Stromal cell of bone marrow (primary cell): ENCODE results near the gene RPRD2.
"Not testable (repeated sequence)": the region's sequence is repeated elsewhere in the genome, so short reads cannot be mapped to it uniquely, and the experiment has no call there.

Source experiments
- DNase-seq: peaks from one replicate; pipeline ENCODE4 v3.0.0-alpha.2; 2012; ENCODE audit warnings: low read depth

RPRD2 gene

DNA sequence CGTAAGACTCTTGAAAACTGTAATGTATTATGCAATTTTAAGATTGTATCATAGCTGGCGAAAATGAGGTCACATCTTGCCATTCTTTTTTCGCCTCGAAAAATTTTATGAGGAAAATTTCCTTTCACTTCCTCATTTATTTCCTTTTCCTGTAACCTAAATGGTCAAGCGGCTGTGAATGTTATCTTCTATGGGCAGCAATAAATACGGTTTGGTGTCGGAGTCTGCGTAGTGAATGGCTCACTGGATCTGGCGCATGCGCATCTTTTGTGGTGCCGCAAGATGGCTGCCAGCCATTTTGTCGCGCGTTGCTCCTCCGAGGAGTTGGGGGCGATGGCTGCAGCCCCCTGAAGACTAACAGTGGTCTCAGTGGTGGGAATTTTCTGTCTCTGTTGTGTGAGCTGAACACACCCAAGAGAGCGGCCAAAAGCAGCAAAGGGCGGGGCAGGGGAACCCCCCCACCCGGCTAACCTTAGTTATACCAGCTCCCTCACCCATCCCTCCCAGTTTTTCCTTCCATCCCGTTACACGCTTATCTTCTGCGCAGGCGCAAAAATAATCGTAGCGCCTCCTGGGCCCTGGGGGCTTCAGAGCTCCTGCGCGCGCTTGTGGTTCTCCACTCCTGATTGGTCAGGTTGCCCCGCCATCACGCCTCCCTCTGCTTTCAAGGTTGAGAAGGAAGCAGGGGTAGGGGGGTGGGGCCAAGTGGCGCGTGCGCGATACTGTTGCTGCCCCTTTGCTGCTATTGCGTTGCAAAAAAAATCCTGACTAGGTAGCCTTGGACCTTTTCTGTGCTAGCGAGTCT lies at the start of gene RPRD2:
Gene RPRD2 (plus strand): TSS at position 722 of the 805 bp plus-strand sequence. CDS start 568 bp downstream, outside the sequence.
- DNase-seq, result peak; percentile 100

DNA sequence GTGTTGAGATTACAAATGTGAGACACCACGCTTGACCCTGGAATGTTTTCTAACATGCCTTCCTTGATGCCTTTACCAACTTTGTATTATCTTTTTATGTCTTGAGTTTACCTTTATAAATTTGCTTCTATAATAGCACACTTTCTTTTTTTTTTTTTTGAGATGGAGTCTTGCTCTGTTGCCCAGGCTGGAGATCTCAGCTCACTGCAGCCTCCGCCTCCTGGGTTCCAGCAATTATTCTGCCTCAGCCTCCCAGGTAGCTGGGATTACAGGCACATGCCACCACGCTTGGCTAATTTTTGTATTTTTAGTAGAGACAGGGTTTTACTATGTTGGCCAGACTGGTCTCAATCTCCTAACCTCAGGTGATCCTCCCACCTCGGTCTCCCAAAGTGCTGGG lies 49.3 kb upstream of the RPRD2 start:
- DNase-seq, result not testable (repeated sequence)

- DNase-seq, result no peak
Observed at GRCh38 chr1:150320667-150320978, 43.3 kb upstream of the RPRD2 start.

- DNase-seq, result no peak
Observed at GRCh38 chr1:150321826-150322166, 42.2 kb upstream of the RPRD2 start.

DNA sequence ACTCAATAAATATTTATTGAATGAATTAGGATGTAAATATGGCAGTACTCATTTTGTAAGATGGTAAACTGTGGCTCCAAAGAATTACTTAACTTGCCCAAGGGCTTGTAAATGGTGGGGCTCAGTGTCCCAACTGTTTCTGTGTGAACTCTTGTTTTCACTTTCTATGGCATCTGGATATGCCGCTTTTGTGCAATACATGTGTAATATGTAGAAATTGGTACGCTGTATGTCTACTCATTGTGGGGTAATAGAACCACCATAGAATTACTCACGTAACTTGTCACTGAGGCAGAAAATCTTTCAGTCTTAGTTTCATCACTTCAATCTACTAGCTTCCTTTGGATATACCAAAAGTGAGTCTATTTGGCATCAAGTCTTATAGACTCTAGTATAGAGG lies 41.6 kb upstream of the RPRD2 start:
- DNase-seq, result no peak

DNA sequence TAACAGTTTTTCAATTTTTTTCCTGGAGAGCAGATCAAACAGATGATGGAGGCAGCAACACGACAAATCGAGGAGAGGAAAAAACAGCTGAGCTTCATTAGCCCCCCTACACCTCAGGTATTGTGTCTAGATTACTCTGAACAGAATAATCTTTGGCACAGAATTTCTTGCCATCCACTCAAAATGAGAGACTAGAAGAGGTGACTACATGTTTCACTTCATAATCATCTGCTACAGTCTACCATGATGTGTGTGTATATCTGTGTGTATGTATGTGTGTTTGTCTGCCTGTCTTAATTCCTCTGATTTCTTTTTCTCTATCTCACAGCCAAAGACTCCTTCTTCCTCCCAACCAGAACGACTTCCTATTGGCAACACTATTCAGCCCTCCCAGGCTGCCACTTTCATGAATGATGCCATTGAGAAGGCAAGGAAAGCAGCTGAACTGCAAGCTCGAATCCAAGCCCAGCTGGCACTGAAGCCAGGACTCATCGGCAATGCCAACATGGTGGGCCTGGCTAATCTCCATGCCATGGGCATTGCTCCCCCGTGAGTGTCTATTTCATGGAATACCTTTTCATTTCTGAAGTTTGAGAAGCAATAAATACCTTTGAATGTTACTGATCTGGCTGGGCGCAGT lies 31.2 kb upstream of the RPRD2 start:
- DNase-seq, result no peak

DNA sequence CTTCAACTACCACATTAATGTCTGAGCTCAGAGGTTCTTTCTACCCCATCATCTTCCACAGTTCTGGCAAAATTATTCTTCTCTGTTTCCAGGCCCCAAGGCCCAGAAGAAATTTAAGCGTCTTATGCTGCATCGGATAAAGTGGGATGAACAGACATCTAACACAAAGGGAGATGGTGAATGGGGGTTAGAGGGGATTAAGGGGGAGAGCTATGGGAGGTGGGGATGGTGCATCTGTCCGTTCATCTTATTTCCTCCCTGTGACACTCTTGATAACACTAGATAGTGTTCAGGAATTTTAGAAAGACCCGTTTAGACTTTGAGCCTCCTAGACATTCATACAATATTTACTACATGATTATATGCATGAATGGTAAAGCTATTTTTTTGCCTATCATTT lies 17.6 kb upstream of the RPRD2 start:
- no peak for DNase-seq

DNA sequence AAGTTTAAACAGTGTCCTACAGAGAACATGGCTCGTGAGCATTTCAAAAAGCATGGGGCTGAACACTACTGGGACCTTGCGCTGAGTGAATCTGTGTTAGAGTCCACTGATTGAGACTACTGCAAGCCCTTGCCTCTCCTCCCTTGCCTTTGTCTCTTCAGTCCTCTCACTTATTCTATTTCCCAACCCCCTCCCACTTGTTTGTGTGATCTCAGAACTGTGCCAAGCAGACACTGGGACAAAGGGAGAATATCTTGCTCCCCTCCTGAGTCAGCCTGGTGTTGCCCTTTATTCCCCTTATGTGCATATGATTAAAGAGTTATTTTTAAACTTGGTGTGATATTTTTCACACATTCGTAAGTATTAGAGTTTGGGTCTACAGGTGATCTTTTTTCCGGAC lies 11.1 kb upstream of the RPRD2 start:
- DNase-seq, result no peak

- no peak for DNase-seq
Observed at GRCh38 chr1:150362721-150363425, 1.1 kb upstream of the RPRD2 start.

DNA sequence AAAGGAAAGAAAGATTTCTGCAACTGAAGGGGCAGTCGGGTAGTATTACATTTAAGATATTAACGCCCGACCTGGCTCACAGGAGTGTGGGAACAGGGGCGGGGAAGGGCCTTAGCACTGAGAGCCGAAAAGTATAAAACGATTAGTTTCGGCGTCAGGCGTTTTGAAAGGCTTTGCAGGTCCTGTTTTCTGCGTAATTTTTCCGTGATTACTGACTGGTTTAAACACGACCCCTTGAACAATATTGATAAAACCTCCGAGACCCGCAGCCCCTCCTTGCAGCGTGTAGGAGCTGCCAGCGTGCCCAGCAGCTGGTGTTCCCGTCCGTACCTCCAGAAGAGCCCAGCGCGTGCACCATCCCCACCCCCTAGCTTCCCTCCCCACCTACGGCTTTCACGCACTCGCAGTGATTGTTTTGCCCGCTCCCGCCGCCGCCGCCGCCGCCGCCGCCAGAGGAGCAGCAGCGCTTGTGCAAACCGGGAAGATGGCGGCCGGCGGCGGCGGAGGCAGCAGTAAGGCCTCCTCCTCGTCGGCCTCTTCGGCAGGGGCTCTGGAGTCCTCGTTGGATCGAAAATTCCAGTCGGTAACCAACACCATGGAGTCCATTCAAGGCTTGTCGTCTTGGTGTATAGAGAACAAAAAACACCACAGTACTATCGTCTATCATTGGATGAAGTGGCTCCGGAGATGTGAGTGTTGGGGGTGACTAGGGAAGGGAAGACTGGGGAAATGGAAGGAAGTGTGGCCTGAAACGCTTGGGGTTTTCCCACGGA lies 470 bp downstream of the RPRD2 start:
- DNase-seq, result peak; percentile 61

GRCh38 chr1:150365941-150366340 lies 2.0 kb downstream of the RPRD2 start:
- DNase-seq, result no peak

GRCh38 chr1:150366416-150367296 lies 2.7 kb downstream of the RPRD2 start:
- DNase-seq, result no peak

DNA sequence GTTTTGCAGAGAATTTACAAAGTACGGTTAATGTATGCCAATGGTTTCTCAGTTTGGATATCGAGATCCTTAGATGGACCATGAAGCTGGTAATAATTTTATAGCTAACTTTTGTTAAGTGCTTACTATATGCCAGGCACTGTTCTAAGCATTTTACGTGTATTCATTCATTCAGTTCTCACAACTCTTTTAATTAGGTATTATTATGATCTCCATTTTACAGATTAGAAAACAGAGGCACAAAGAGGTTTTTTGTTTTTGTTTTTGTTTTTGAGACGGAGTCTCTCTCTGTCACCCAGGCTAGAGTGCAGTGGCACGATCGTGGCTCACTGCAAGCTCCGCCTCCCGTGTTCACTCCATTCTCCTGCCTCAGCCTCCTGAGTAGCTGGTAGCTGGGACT lies 7.2 kb downstream of the RPRD2 start:
- no peak for DNase-seq

GRCh38 chr1:150372580-150372979 lies 8.6 kb downstream of the RPRD2 start:
- no peak for DNase-seq

GRCh38 chr1:150376110-150376509 lies 12.2 kb downstream of the RPRD2 start:
- no peak for DNase-seq

GRCh38 chr1:150383631-150384324 lies 19.8 kb downstream of the RPRD2 start:
- DNase-seq, result no peak

DNA sequence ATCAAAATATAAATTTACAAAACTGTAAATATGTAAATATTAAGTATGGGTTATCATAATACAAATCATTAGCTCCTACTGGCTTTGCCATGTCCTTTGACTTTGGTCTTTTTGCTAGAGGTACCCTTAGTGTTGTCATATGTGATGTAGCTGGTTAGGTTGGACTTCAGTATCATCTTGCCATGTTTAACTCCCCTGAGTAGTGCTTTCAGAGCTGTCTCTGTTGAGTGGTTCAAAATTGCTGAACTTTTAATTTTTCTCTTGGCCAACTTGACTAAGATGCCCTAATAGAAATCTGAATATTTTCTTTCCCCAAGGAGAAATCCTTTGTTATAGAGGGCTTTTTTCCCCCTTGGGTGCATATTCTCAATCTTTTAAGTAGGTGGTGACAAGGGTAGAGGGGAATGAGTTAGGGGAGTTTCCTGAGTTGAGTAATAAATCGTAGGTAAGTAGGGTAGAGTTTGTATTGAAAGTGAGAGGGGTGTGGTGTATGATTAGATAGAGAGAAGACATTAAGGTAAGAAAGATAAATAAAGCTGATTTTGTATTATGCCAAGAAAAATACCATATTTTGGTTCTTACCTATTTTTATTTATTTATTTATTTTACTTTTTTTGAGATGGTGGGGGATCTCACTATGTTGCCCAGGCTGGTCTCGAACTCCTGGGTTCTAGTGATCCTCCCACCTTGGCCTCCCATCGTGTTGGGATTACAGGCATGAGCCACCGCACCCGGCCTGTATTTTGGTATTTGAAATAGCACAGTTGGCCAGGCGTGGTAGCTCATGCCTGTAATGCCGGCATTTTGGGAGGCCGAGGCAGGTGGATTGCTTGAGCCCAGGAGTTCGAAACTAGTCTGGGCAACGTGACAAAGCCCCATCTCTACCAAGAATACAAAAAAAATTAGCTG lies 21.8 kb downstream of the RPRD2 start:
- no peak for DNase-seq

- DNase-seq, result no peak
Observed at GRCh38 chr1:150386592-150386991, 22.6 kb downstream of the RPRD2 start.

DNA sequence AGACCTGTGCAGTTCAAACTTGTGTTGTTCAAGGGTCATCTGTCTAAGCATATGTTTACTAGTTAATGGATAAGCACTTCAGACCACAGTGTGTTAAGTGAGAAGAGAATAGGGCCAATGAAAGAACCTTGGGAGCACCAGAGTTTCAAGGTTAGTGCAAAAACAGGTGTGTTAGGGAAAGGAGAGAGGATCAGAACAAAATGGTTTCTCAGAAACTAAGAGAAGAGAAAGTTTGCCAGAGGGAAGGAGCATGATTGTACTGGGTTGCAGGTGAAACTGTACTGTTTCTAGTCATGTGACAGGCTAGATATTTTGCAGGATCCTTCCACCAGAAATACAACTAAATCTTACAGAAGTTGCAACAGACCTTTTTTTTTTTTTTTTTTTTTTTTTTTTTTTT lies 23.3 kb downstream of the RPRD2 start:
- DNase-seq, result no peak

DNA sequence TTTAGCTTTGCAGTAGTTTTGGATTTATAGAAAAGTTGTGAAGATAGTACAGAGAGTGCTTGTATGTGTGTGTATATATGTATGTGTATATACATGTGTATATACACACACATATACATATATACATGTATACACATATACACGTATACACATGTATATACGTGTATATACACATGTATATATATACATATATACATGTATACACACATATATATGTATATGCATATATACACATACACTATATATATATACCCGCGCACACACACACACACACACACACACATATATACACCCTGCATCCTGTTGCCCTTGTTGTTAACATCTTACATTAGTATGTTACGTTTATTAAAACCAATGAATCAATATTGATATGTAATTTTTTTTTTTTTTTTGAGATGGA lies 24.3 kb downstream of the RPRD2 start:
- DNase-seq, result no peak
